GM12878 (cell line): Measurements from ENCODE around the gene UQCRH. TPM values are rescaled to one million over a fixed set of nuclear protein-coding genes. Genes with fewer than 3 reads are reported as not detected.

Experiments used
- ATAC-seq: fragments of 200-7000 bp; cut with Tn5 transposase; 3 replicates; pipeline ENCODE4 v1.9.1; 2020; ENCODE audit warnings: mild to moderate bottlenecking, moderate library complexity
- BruUV-seq: library from RNA; stranded (reverse); fragments of 400-500 nt; replicated peaks from 2 replicates; lab custom pipeline; 2021; lab: Mats Ljungman, UMichigan
- CTCF ChIA-PET: fragments of 300-600 bp; sonication (Branson Sonifier 250); formaldehyde crosslinking; extraction: SDS; loops from one replicate; lab custom pipeline; 2021; ENCODE audit warnings: inconsistent platforms; lab: Yijun Ruan, JAX
- POLR2A ChIA-PET: fragments of 350-600 bp; formaldehyde crosslinking; extraction: SDS; loops from one replicate; lab custom pipeline; 2021; ENCODE audit warnings: inconsistent platforms; lab: Charles Lee
- RAD21 ChIA-PET: fragments of 300-600 bp; sonication (Branson Sonifier 250); formaldehyde crosslinking; loops from one replicate; lab custom pipeline; 2023; ENCODE audit warnings: antibody characterized with exemption; ENCODE audit not compliant: unreplicated experiment; lab: Charles Lee
- SMC1A ChIA-PET: fragments of 300-600 bp; sonication (Branson Sonifier 250); formaldehyde crosslinking; loops from one replicate; lab custom pipeline; 2023; ENCODE audit not compliant: unreplicated experiment, uncharacterized antibody; lab: Charles Lee
- DNase-seq: peaks from one replicate; pipeline ENCODE4 v3.0.0-alpha.2; 2011; ENCODE audit warnings: low read depth, low spot score
- FAIRE-seq: peaks from 3 replicates; lab custom pipeline; 2011; peaks lifted over from hg19 to GRCh38; lab: Jason Lieb, UNC
- H2AFZ ChIP-seq: 2 replicates; pipeline ENCODE4 v1.6.0; 2011; ENCODE audit warnings: low read depth, low read length, control low read depth; ENCODE audit not compliant: control insufficient read depth
- H3K27ac ChIP-seq: 2 replicates; pipeline ENCODE4 v1.5.1; 2011; ENCODE audit warnings: control low read depth; ENCODE audit not compliant: control insufficient read depth, insufficient read depth
- H3K27me3 ChIP-seq, 2 experiments: replicated peaks in 1 of 2; 2 replicates each; pipeline versions ENCODE4 v1.6.0 to v1.6.1; 2011; ENCODE audit warnings: low read length in 1 of 2; ENCODE audit not compliant: control insufficient read depth in 2 of 2, insufficient read depth in 2 of 2
- H3K36me3 ChIP-seq, 2 experiments: 2 replicates each; pipeline ENCODE4 v1.5.1; 2011; ENCODE audit warnings: low read length in 1 of 2; ENCODE audit not compliant: control insufficient read depth in 2 of 2, insufficient read depth in 2 of 2
- H3K4me1 ChIP-seq: 2 replicates; pipeline ENCODE4 v1.6.1; 2011; ENCODE audit warnings: mild to moderate bottlenecking, low read length, moderate library complexity, mixed read lengths; ENCODE audit not compliant: control insufficient read depth, insufficient read depth
- H3K4me2 ChIP-seq: 2 replicates; pipeline ENCODE4 v1.6.0; 2011; ENCODE audit warnings: control low read depth; ENCODE audit not compliant: control insufficient read depth, insufficient read depth
- H3K4me3 ChIP-seq: fragments of 200-600 bp; sonication (generic); 2 replicates; pipeline ENCODE4 v1.5.1; 2016
- H3K79me2 ChIP-seq: 2 replicates; pipeline ENCODE4 v1.6.0; 2011; ENCODE audit warnings: low read length; ENCODE audit not compliant: control insufficient read depth, insufficient read depth
- H3K9ac ChIP-seq: 2 replicates; pipeline ENCODE4 v1.8.0; 2011; ENCODE audit warnings: low read length, control low read depth, mixed read lengths; ENCODE audit not compliant: control insufficient read depth, insufficient read depth
- H3K9me3 ChIP-seq: replicated peaks from 3 replicates; pipeline ENCODE4 v1.5.1; 2011; ENCODE audit warnings: mild to moderate bottlenecking, low read length; ENCODE audit not compliant: control insufficient read depth, insufficient read depth
- H4K20me1 ChIP-seq: 2 replicates; pipeline ENCODE4 v1.6.0; 2011; ENCODE audit not compliant: control insufficient read depth, insufficient read depth
- ASH2L ChIP-seq: fragments of 300-600, 200-600 bp; sonication (generic); IDR thresholded peaks from 2 replicates; pipeline ENCODE4 v1.6.1; 2017; ENCODE audit warnings: low read depth, mild to moderate bottlenecking, borderline replicate concordance
- ATF2 ChIP-seq: IDR thresholded peaks from 2 replicates; pipeline ENCODE4 v1.6.1; 2012; ENCODE audit warnings: low read length, inconsistent platforms
- CEBPZ ChIP-seq: fragments of 150-350 bp; IDR thresholded peaks from 2 replicates; pipeline ENCODE4 v1.6.1; 2016; ENCODE audit warnings: low read depth, low read length
- MYB ChIP-seq: fragments of 150-350 bp; IDR thresholded peaks from 2 replicates; pipeline ENCODE4 v1.6.1; 2014; ENCODE audit warnings: mild to moderate bottlenecking, low read depth, low read length, borderline replicate concordance
- NFYA ChIP-seq: IDR thresholded peaks from 2 replicates; pipeline ENCODE4 v1.6.1; 2011; ENCODE audit warnings: low read depth, mild to moderate bottlenecking, low read length, improper control_type of control experiment, borderline replicate concordance
- PAX8 ChIP-seq: fragments of 450-650 bp; IDR thresholded peaks from 2 replicates; pipeline ENCODE4 v1.6.1; 2017; ENCODE audit warnings: mild to moderate bottlenecking, moderate library complexity
- POLR2A ChIP-seq: IDR thresholded peaks from 2 replicates; pipeline ENCODE4 v1.6.1; 2011; ENCODE audit warnings: low read depth, mild to moderate bottlenecking, low read length
- POLR2AphosphoS2 ChIP-seq: IDR thresholded peaks from 2 replicates; pipeline ENCODE4 v1.6.1; 2011; ENCODE audit warnings: low read depth, mild to moderate bottlenecking, low read length, improper control_type of control experiment, moderate library complexity
- POLR2AphosphoS5 ChIP-seq: IDR thresholded peaks from 2 replicates; pipeline ENCODE4 v1.6.1; 2011; ENCODE audit warnings: mild to moderate bottlenecking, low read length, inconsistent platforms
- ZBTB33 ChIP-seq: fragments of 450-650 bp; IDR thresholded peaks from 2 replicates; pipeline ENCODE4 v1.6.1; 2017; ENCODE audit warnings: mild to moderate bottlenecking
- ZZZ3 ChIP-seq: IDR thresholded peaks from 2 replicates; pipeline ENCODE4 v1.6.1; 2011; ENCODE audit warnings: low read depth; ENCODE audit not compliant: control insufficient read depth, insufficient read length
- WGBS: methylation state at CpG from one replicate; pipeline ENCODE4 v1.1.6; 2016; ENCODE audit warnings: low lambda C conversion rate; ENCODE audit not compliant: insufficient replicate concordance, insufficient coverage; ENCODE audit errors: missing lambda C conversion rate; 5-methylcytosine and 5-hydroxymethylcytosine counted together
- in situ Hi-C: fragments of 300-500 bp; cut with MboI; formaldehyde crosslinking; loops from 9 replicates; pipeline ENCODE4 v1.14.3; 2018; ENCODE audit warnings: mixed read lengths
- intact Hi-C: fragments of 100-400 bp; cut with micrococcal nuclease; formaldehyde crosslinking; loops from one replicate; pipeline ENCODE4 v1.14.2; 2022; ENCODE audit not compliant: unreplicated experiment
- polyA plus RNA-seq, 11 experiments: library from polyadenylated mRNA; depleted of rRNA in 4 of 11; unstranded in 6 of 11; stranded (reverse) in 5 of 11; fragments of >200 nt; fragmentation: Nextera tagmentation in 4 of 11; fragmentation: Illumina TruSeq in 1 of 11; extraction: Ambion mirVana in 4 of 11; extraction: Trizol in 1 of 11; gene quantifications; 1 replicate in 1 of 11; 2 replicates in 10 of 11; pipeline versions ENCODE4 v1.2.1 to v1.2.3, GENCODE V29; 2011 to 2016; ENCODE audit warnings: inconsistent platforms in 2 of 11, missing spikeins in 2 of 11, low read depth in 1 of 11
- total RNA-seq, 4 experiments: library from RNA; depleted of rRNA in 3 of 4; stranded (reverse); fragments of >200 nt in 3 of 4; fragmentation: Illumina TruSeq in 1 of 4; extraction: Trizol in 1 of 4; gene quantifications; 2 replicates each; pipeline versions ENCODE4 v1.2.1 to v1.2.3, GENCODE V29; 2013 to 2021

Gene UQCRH
- total and polyA plus RNA-seq, 10 of the 15 experiments (the other 5 are each of a cell fraction or from before 2014, with no cell fraction given): 363 to 1,782 (median 597) TPM

GRCh38 chr1:46341222-46342083 is 38.0 kb downstream of the UQCRH start (continued):
- TF ChIP-seq PAX8: no peak
- no peak for TF ChIP-seq CEBPZ

DNA sequence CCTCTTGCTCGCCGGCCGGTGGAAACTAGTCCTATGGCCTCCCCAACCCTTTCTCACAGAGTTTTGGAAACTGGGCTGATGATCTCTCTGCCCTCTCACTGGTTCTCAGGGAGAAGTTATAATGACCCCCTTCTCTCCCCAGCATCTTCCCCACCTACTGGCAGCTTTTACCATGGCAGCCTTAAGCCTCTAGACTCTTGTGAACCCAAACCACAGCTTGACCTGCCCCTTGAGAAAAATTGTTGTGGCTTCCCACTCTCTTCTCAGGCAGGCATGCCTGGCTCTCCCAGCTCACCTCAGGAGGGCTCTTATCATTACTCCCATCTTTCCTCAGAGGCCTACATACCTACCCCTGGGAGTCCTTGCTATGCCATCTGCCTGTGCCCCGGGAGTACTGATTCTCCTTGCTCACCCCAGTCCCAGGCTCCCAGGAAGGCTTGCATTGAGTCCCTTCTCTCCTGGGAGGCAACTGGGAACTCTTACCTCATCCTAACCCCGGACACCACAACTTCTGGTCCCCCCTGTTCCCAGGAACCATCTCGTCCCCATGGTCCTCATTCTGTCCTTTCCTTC is 38.7 kb downstream of the UQCRH start:
- ATAC-seq (peak; percentile 71), DNase-seq (peak; percentile 56), FAIRE-seq (peak; percentile 57)
- Histone ChIP-seq H3K9me3 (no peaks in the 10 kb centered on the region), H3K4me2 (peak overlapping the region; percentile 91), H3K36me3 (peaks cover 2 to 13% of the 10 kb centered on the region in 2 experiments; a peak in 2 of 4 replicates), H2AFZ (no peak overlapping the region), H3K4me3 (peak overlapping the region; percentile 80), H3K27ac (peak overlapping the region; percentile 97), H3K79me2 (peaks cover 62% of the 10 kb centered on the region), H3K4me1 (peaks cover 16% of the 10 kb centered on the region; the same call in 1 of the 2 replicates), H3K9ac (peak overlapping the region; percentile 97), H4K20me1 (no peaks in the 10 kb centered on the region), H3K27me3 (no peaks in the 10 kb centered on the region)
- RAD21 ChIA-PET: interaction anchor here (1.4 to 5.6 kb wide), 7 partner anchors 10 to 97 kb away, joined by 5 to 49 read pairs (median 14); partner anchors contain the start of genes LRRC41, RAD54L and UQCRH
- SMC1A ChIA-PET: interaction anchor here (0.5 to 11.1 kb wide), 9 partner anchors 8 to 670 kb away, joined by 3 to 141 read pairs (median 7); partner anchors contain the start of genes LRRC41 and UQCRH
- in situ Hi-C loops (loop anchor here (5.0 kb wide), 1 partner anchor 40 kb away; the partner anchor contains the start of genes LRRC41 and UQCRH), intact Hi-C loops (loop anchor here (1.0 to 10.0 kb wide), 3 partner anchors 9 to 657 kb away; partner anchors contain the start of genes GPBP1L1, LRRC41, TMEM69 and UQCRH)
- WGBS: 87% methylated on average over 6 of the region's 6 CpGs
- CTCF ChIA-PET: interaction anchor here (0.7 to 11.4 kb wide), 15 partner anchors 9 to 118 kb away, joined by 3 to 267 read pairs (median 6); partner anchors contain the start of genes LRRC41, RAD54L and UQCRH
- POLR2A ChIA-PET: interaction anchor here (0.6 to 5.1 kb wide), 6 partner anchors 9 to 406 kb away, joined by 3 to 55 read pairs (median 28); partner anchors contain the start of genes LRRC41 and UQCRH
- no TSS peak for BruUV-seq
- TF ChIP-seq MYB (no peak), POLR2A (no peak), POLR2AphosphoS2 (no peak), ATF2 (peak; percentile 25; the same call in 1 of the 2 replicates), ZBTB33 (no peak), ASH2L (no peak), POLR2AphosphoS5 (peak; percentile 61), NFYA (no peak), ZZZ3 (no peak)
